SU-DHL-6 (cell line): ENCODE measurements around the gene TGM1.

Experiments
- H2AFZ ChIP-seq: fragments of 200-600 bp; sonication (generic); 2 replicates; pipeline ENCODE4 v1.6.1; 2014; ENCODE audit warnings: low read depth, mild to moderate bottlenecking, moderate library complexity, mixed read lengths, antibody characterized with exemption, low read length; ENCODE audit not compliant: severe bottlenecking
- H3F3A ChIP-seq: fragments of 200-600 bp; shearing (Covaris generic); 2 replicates; pipeline ENCODE4 v1.6.0; 2016; ENCODE audit warnings: antibody characterized with exemption, mild to moderate bottlenecking; ENCODE audit not compliant: insufficient read depth
- H3K27ac ChIP-seq: fragments of 200-600 bp; sonication (generic); 2 replicates; pipeline ENCODE4 v1.5.1; 2016; ENCODE audit warnings: low read depth, mild to moderate bottlenecking, low read length, moderate library complexity, mixed read lengths
- H3K27me3 ChIP-seq: fragments of 200-600 bp; sonication (generic), shearing (Covaris generic); 2 replicates; pipeline ENCODE4 v1.6.0; 2014; ENCODE audit warnings: mild to moderate bottlenecking, low read length
- H3K36me3 ChIP-seq: fragments of 200-600 bp; sonication (generic); 2 replicates; pipeline ENCODE4 v1.6.1; 2014; ENCODE audit warnings: mild to moderate bottlenecking, low read length, mixed read lengths
- H3K4me2 ChIP-seq: fragments of 300-600, 200-600 bp; shearing (Covaris generic), sonication (generic); 2 replicates; pipeline ENCODE4 v1.6.0; 2014; ENCODE audit warnings: low read length, low read depth, mild to moderate bottlenecking; ENCODE audit not compliant: poor library complexity, severe bottlenecking
- H3K4me3 ChIP-seq: fragments of 200-600 bp; sonication (generic); 2 replicates; pipeline ENCODE4 v1.5.1; 2014; ENCODE audit warnings: antibody characterized with exemption, low read length, mild to moderate bottlenecking, mixed read lengths; ENCODE audit not compliant: insufficient read depth, poor library complexity, severe bottlenecking
- H3K79me2 ChIP-seq: fragments of 200-600 bp; sonication (generic); 2 replicates; pipeline ENCODE4 v1.6.1; 2014; ENCODE audit warnings: mild to moderate bottlenecking, low read length, moderate library complexity; ENCODE audit not compliant: insufficient read depth
- H3K9ac ChIP-seq: fragments of 200-600 bp; sonication (generic); 2 replicates; pipeline ENCODE4 v1.7.0; 2014; ENCODE audit warnings: mild to moderate bottlenecking, low read length
- H3K9me2 ChIP-seq: fragments of 200-600 bp; sonication (generic); replicated peaks from 2 replicates; pipeline ENCODE4 v1.6.1; 2014; ENCODE audit warnings: low read length; ENCODE audit not compliant: insufficient read depth
- H3K9me3 ChIP-seq: fragments of 200-600 bp; sonication (generic); 2 replicates; pipeline ENCODE4 v1.6.1; 2014; ENCODE audit warnings: low read length, mixed read lengths; ENCODE audit not compliant: insufficient read depth
- H4K20me1 ChIP-seq: fragments of 200-600 bp; sonication (generic); 2 replicates; pipeline ENCODE4 v1.6.1; 2014; ENCODE audit warnings: low read depth, mild to moderate bottlenecking, antibody characterized with exemption, low read length, moderate library complexity, mixed read lengths
- EZH2phosphoT487 ChIP-seq: fragments of 200-600 bp; sonication (generic), shearing (Covaris generic); conservative IDR thresholded peaks from 2 replicates; pipeline ENCODE4 v1.6.1; 2018; ENCODE audit warnings: mild to moderate bottlenecking, antibody characterized with exemption, low read length, moderate library complexity, mixed read lengths
- TF ChIP-seq, protein P1 (sequence below): fragments of 200-600 bp; sonication (generic); IDR thresholded peaks from one replicate; pipeline ENCODE4 v1.5.1; 2017; ENCODE audit warnings: antibody characterized with exemption, mild to moderate bottlenecking, low read length, moderate library complexity; ENCODE audit not compliant: insufficient read depth, poor library complexity, severe bottlenecking

Gene TGM1

DNA sequence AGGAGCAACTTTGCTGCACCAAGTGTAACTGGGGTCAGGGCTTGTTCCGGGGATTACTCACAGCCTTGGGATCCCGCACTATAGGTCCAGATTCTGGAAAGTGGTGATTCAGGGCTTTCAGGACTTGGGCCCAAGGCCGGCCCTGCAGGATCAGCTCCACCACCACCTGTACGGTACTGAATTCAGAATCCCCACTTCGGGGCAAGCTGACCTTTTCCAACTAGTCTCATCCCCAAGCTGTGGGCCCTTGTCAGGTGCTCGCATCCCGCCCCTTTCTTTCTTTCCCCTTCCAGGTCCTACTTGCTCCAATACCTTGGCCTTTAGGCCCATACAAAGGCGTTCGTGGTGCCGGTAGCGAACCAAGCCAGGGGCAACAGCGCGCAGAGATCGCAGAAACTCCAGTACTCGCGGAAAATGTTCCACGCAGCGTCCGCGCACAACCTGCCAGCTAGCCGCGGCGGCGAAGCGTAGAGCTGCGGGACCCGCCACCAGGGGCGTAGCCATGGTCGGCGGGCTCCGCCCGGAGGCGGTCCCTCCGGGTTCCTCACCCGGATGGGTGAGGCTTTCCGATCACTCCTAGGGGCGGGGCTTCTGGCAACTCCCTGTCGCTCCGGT, 21.0 kb downstream of the TGM1 start:
- Histone ChIP-seq H3K4me2 (peak overlapping the region; percentile 80), H3K36me3 (no peaks in the 10 kb centered on the region; the same call in 1 of the 2 replicates), H3K9me2 (no peaks in the 10 kb centered on the region), H4K20me1 (no peaks in the 10 kb centered on the region; the same call in 1 of the 2 replicates), H3K79me2 (peaks cover 7% of the 10 kb centered on the region; the same call in 1 of the 2 replicates), H3K27me3 (no peaks in the 10 kb centered on the region), H3K9ac (peak overlapping the region; percentile 75), H2AFZ (peak overlapping the region; percentile 83), H3F3A (no peaks in the 10 kb centered on the region), H3K9me3 (no peaks in the 10 kb centered on the region), H3K4me3 (peak overlapping the region; percentile 84), H3K27ac (peak overlapping the region; percentile 89)
- no peak for TF ChIP-seq EZH2phosphoT487
- TF ChIP-seq, protein P1, sequence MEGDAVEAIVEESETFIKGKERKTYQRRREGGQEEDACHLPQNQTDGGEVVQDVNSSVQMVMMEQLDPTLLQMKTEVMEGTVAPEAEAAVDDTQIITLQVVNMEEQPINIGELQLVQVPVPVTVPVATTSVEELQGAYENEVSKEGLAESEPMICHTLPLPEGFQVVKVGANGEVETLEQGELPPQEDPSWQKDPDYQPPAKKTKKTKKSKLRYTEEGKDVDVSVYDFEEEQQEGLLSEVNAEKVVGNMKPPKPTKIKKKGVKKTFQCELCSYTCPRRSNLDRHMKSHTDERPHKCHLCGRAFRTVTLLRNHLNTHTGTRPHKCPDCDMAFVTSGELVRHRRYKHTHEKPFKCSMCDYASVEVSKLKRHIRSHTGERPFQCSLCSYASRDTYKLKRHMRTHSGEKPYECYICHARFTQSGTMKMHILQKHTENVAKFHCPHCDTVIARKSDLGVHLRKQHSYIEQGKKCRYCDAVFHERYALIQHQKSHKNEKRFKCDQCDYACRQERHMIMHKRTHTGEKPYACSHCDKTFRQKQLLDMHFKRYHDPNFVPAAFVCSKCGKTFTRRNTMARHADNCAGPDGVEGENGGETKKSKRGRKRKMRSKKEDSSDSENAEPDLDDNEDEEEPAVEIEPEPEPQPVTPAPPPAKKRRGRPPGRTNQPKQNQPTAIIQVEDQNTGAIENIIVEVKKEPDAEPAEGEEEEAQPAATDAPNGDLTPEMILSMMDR = no peak

DNA sequence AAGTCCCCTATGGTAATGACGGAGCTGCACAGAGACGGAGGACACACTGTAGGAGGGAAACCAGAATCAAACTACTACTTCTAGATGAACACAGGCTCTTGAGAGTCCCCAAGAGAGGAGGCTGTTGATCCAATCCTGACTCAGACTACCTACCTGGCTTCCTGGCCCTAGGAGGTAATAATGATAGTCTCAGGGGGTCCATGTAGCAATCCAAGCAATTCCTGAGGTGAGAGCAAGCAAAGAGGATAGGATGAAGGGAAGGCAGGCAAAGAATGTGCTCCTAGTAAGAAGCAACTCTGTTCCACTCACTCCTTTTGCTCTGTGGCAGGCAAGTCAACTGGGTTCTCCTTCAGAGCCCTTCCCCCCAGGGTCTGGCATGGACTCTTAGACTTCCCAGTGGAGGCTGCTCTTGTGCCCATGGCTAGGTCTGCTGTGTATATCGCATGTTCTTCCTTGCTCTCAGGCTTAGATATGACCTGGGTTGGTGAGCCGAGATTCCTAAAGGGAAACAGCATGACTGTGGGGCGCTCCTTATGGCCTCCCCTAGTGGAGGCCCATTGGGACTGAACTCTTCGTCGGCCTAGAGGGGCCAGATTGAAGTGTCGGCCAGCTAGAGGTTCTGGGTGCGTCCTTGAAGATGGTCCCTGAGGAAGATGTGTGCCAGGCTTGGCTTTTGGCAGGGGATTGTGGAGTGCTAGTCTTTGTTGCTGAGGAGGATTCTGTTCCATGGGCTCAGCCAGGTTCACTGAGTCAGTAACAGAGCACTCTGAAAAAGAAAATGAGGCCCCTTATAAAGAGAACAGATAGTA, 22.7 kb downstream of the TGM1 start:
- Histone ChIP-seq H3K4me3 (no peak overlapping the region), H4K20me1 (no peaks in the 10 kb centered on the region; the same call in 1 of the 2 replicates), H3K9ac (no peak overlapping the region), H3K36me3 (no peaks in the 10 kb centered on the region; the same call in 1 of the 2 replicates), H3K9me3 (no peaks in the 10 kb centered on the region), H3K27ac (no peak overlapping the region), H3K79me2 (peaks cover 7% of the 10 kb centered on the region; the same call in 1 of the 2 replicates), H3F3A (no peaks in the 10 kb centered on the region), H3K4me2 (peak overlapping the region; percentile 2), H2AFZ (no peak overlapping the region), H3K27me3 (no peaks in the 10 kb centered on the region), H3K9me2 (no peaks in the 10 kb centered on the region)
- TF ChIP-seq, protein P1 = no peak

DNA sequence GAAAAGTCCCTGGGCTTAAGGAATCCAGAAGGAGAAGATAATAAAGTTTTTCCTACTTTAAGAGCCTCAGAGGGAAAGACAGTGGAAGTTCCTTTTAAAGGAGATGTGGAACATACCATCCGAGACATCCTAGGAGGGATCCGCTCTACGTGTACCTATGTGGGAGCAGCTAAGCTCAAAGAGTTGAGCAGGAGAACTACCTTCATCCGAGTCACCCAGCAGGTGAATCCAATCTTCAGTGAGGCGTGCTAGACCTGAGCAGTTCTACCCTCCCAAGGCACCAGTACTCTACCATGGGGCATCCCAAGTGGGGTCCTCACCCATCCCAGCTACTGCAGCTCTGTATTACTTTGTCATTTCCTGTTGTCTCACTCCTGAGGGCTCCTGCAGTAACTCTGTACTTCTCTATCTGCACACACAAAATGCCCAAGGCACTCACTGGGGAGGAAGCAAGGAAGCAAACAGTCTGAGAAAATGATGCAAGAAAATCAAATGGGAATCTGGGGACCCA, 24.4 kb downstream of the TGM1 start:
- Histone ChIP-seq H3K9me3 (no peaks in the 10 kb centered on the region), H3F3A (peaks cover 12% of the 10 kb centered on the region; the same call in 1 of the 2 replicates), H3K27me3 (no peaks in the 10 kb centered on the region), H3K27ac (no peak overlapping the region), H3K4me2 (no peak overlapping the region), H2AFZ (no peak overlapping the region), H3K9me2 (no peaks in the 10 kb centered on the region), H3K4me3 (no peak overlapping the region), H3K36me3 (no peaks in the 10 kb centered on the region; the same call in 1 of the 2 replicates), H3K9ac (no peak overlapping the region), H4K20me1 (no peaks in the 10 kb centered on the region; the same call in 1 of the 2 replicates), H3K79me2 (peaks cover 14% of the 10 kb centered on the region; the same call in 1 of the 2 replicates)
- TF ChIP-seq EZH2phosphoT487 = no peak
- TF ChIP-seq, protein P1 = no peak
